Fibroblast of pulmonary artery (primary cell): Measurements from ENCODE around the gene CYP4Z1.

Source experiments
- DNase-seq: peaks from one replicate; pipeline ENCODE4 v3.0.0-alpha.2; 2010; ENCODE audit warnings: low read depth
- H3K4me3 ChIP-seq: replicated peaks from 2 replicates; pipeline ENCODE4 v1.5.1; 2011; ENCODE audit warnings: low read depth, mild to moderate bottlenecking, control low read depth, low read length, moderate library complexity
- CTCF ChIP-seq: IDR thresholded peaks from 2 replicates; pipeline ENCODE4 v1.5.1; 2011; ENCODE audit warnings: mild to moderate bottlenecking, control low read depth, low read length, inconsistent platforms; ENCODE audit errors: missing control alignments

Gene CYP4Z1

GRCh38 chr1:47160716-47161115, 93.7 kb downstream of the CYP4Z1 start:
- no peak overlapping the region for H3K4me3 ChIP-seq
- no peak for DNase-seq
- no peak for TF ChIP-seq CTCF

GRCh38 chr1:47161298-47162040, 94.4 kb downstream of the CYP4Z1 start:
- no peak for DNase-seq
- TF ChIP-seq CTCF: no peak

GRCh38 chr1:47164552-47164951, 97.5 kb downstream of the CYP4Z1 start:
- no peak for TF ChIP-seq CTCF
- no peak for DNase-seq
- H3K4me3 ChIP-seq: no peak overlapping the region

More at GRCh38 chr1:47161298-47162040, 94.4 kb downstream of the CYP4Z1 start:
- no peak overlapping the region for H3K4me3 ChIP-seq
